ENCODE results near the gene TGFB1. TPM values are rescaled to one million over a fixed set of nuclear protein-coding genes. Genes with fewer than 3 reads are reported as not detected.

Gene TGFB1
- total RNA-seq, 1 experiment from 2014 or later, result 15.0 TPM

DNA sequence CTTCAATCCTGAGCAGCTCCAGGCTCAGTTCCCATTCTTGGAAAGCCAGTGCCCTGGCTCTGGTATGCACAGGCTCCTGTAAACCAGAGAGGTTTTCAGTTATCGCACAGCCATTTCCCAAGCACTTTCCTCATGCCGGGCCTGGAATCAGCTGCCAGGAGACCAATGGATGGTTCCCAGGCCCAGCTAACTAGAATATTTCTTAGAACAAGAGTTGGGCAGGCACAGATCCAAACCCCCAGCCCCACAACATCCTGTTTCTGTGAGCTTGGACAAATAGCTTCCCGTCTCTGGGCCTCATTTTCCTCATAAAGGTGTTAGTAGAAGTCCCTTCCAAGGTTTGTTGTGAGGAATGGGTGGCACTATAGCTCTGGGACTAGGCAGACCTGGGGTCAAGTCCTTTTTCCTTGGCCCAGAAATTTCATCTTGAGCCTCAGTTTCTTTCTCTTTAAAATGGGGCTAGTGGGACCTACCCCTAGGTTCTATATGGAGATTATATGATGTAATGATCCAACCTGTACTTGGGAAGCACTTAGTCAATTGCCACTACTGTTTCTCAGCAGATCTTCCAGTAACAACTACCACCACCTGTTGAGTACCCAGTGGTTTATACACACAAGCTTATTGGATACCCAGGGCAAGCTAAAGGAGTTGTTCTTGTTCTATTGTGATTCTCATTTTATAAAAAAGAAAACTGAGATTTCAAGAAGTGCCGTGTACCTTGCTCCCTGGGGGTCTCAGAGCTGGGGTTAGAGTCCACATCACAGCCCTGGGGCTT is 48.8 kb downstream of the TGFB1 start:
- TF ChIP-seq, protein P1, sequence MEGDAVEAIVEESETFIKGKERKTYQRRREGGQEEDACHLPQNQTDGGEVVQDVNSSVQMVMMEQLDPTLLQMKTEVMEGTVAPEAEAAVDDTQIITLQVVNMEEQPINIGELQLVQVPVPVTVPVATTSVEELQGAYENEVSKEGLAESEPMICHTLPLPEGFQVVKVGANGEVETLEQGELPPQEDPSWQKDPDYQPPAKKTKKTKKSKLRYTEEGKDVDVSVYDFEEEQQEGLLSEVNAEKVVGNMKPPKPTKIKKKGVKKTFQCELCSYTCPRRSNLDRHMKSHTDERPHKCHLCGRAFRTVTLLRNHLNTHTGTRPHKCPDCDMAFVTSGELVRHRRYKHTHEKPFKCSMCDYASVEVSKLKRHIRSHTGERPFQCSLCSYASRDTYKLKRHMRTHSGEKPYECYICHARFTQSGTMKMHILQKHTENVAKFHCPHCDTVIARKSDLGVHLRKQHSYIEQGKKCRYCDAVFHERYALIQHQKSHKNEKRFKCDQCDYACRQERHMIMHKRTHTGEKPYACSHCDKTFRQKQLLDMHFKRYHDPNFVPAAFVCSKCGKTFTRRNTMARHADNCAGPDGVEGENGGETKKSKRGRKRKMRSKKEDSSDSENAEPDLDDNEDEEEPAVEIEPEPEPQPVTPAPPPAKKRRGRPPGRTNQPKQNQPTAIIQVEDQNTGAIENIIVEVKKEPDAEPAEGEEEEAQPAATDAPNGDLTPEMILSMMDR (IDR thresholded peaks at IDR 0.05; ENCODE audit: insufficient read depth in 1 of 2, low read depth in 1 of 2, low read length in 1 of 2, severe bottlenecking in 1 of 2, unreplicated experiment in 1 of 2), result no peak
- intact Hi-C loops (cut with micrococcal nuclease; ENCODE audit: unreplicated experiment), result no loop called here
- H3K4me3 Mint-ChIP-seq (ENCODE audit: unreplicated experiment), result no peak overlapping the region
- peaks cover 98% of the 10 kb centered on the region for H3K36me3 Mint-ChIP-seq (ENCODE audit: insufficient read depth, unreplicated experiment)
- H3K27ac Mint-ChIP-seq (ENCODE audit: unreplicated experiment), result peak overlapping the region; percentile 84
- H3K27me3 ChIP-seq (replicated peaks; ENCODE audit: control insufficient read depth, insufficient read depth, low read length), result no peaks in the 10 kb centered on the region
- H3K36me3 ChIP-seq (ENCODE audit: control insufficient read depth, insufficient read depth, low read length), result peaks cover 8% of the 10 kb centered on the region
- peaks cover 7% of the 10 kb centered on the region for H3K4me1 Mint-ChIP-seq (ENCODE audit: low read depth, unreplicated experiment)
- no peak for DNase-seq
- peaks cover 8% of the 10 kb centered on the region; the same call in 1 of the 2 replicates for H3K4me1 ChIP-seq
- H3K9me3 Mint-ChIP-seq (ENCODE audit: unreplicated experiment), result no peaks in the 10 kb centered on the region
- ChIA-PET CTCF (interaction anchor here (0.6 to 1.3 kb wide), 4 partner anchors 41 to 592 kb away, joined by 3 to 5 read pairs (median 4); partner anchors contain the start of gene HNRNPUL1), POLR2A (interaction anchor here (0.7 kb wide), 1 partner anchor 128 kb away, joined by 3 read pairs; no protein-coding TSS in a partner anchor)
- no TSS peak for BruUV-seq (replicated peaks)
- H3K4me3 ChIP-seq (ENCODE audit: low read depth, low read length), result no peak overlapping the region
- H3K9me3 ChIP-seq, result no peaks in the 10 kb centered on the region
- no peaks in the 10 kb centered on the region for H3K27me3 Mint-ChIP-seq (ENCODE audit: insufficient read depth, unreplicated experiment)

- Mint-ChIP-seq H3K27ac (ENCODE audit: unreplicated experiment) (peak overlapping the region; percentile 84), H3K4me1 (ENCODE audit: low read depth, unreplicated experiment) (peaks cover 7% of the 10 kb centered on the region), H3K36me3 (ENCODE audit: insufficient read depth, unreplicated experiment) (peaks cover 98% of the 10 kb centered on the region), H3K4me3 (ENCODE audit: unreplicated experiment) (no peak overlapping the region), H3K9me3 (ENCODE audit: unreplicated experiment) (no peaks in the 10 kb centered on the region), H3K27me3 (ENCODE audit: insufficient read depth, unreplicated experiment) (no peaks in the 10 kb centered on the region)
- ChIA-PET POLR2A (no interaction called here), CTCF (interaction anchor here (0.5 to 1.1 kb wide), 3 partner anchors 41 to 591 kb away, joined by 4 to 5 read pairs (median 5); no protein-coding TSS in a partner anchor)
- intact Hi-C loops (cut with micrococcal nuclease; ENCODE audit: unreplicated experiment), result no loop called here
- Histone ChIP-seq H3K27me3 (replicated peaks; ENCODE audit: control insufficient read depth, insufficient read depth, low read length) (no peaks in the 10 kb centered on the region), H3K4me1 (peaks cover 3% of the 10 kb centered on the region; the same call in 1 of the 2 replicates), H3K4me3 (ENCODE audit: low read depth, low read length) (no peak overlapping the region), H3K36me3 (ENCODE audit: control insufficient read depth, insufficient read depth, low read length) (peaks cover 9% of the 10 kb centered on the region), H3K9me3 (no peaks in the 10 kb centered on the region)
- no TSS peak for BruUV-seq (replicated peaks)
- DNase-seq, result no peak
- TF ChIP-seq, protein P1 (IDR thresholded peaks at IDR 0.05; ENCODE audit: insufficient read depth in 1 of 2, low read depth in 1 of 2, low read length in 1 of 2, severe bottlenecking in 1 of 2, unreplicated experiment in 1 of 2), result no peak
These were observed 49.8 kb downstream of the TGFB1 start for GRCh38 chr19:41303954-41304353.

GRCh38 chr19:41302624-41303351 is 50.9 kb downstream of the TGFB1 start:
- no peak overlapping the region for H3K4me3 Mint-ChIP-seq (ENCODE audit: unreplicated experiment)
- ChIA-PET CTCF (interaction anchor here (0.7 kb wide), 1 partner anchor 117 kb away, joined by 6 read pairs; no protein-coding TSS in a partner anchor), POLR2A (interaction anchor here (0.7 kb wide), 1 partner anchor 1107 kb away, joined by 8 read pairs; no protein-coding TSS in a partner anchor)
- H3K27ac Mint-ChIP-seq (ENCODE audit: unreplicated experiment), result peak overlapping the region; percentile 36
- BruUV-seq (replicated peaks), result no TSS peak
- Histone ChIP-seq H3K4me1 (no peaks in the 10 kb centered on the region), H3K36me3 (ENCODE audit: control insufficient read depth, insufficient read depth, low read length) (peaks cover 11% of the 10 kb centered on the region), H3K9me3 (no peaks in the 10 kb centered on the region), H3K4me3 (ENCODE audit: low read depth, low read length) (no peak overlapping the region), H3K27me3 (replicated peaks; ENCODE audit: control insufficient read depth, insufficient read depth, low read length) (no peaks in the 10 kb centered on the region)
- DNase-seq, result no peak
- TF ChIP-seq, protein P1 (IDR thresholded peaks at IDR 0.05; ENCODE audit: insufficient read depth in 1 of 2, low read depth in 1 of 2, low read length in 1 of 2, severe bottlenecking in 1 of 2, unreplicated experiment in 1 of 2), result no peak
- no peaks in the 10 kb centered on the region for H3K4me1 Mint-ChIP-seq (ENCODE audit: low read depth, unreplicated experiment)
- peaks cover 98% of the 10 kb centered on the region for H3K36me3 Mint-ChIP-seq (ENCODE audit: insufficient read depth, unreplicated experiment)
- H3K27me3 Mint-ChIP-seq (ENCODE audit: insufficient read depth, unreplicated experiment), result no peaks in the 10 kb centered on the region
- intact Hi-C loops (cut with micrococcal nuclease; ENCODE audit: unreplicated experiment), result no loop called here
- H3K9me3 Mint-ChIP-seq (ENCODE audit: unreplicated experiment), result no peaks in the 10 kb centered on the region

Data from Caco-2 (cell line).